Endothelial cell of umbilical vein (primary cell): ENCODE results near the gene PNLIPRP2. TPM values are rescaled to one million over a fixed set of nuclear protein-coding genes. Genes with fewer than 3 reads are reported as not detected.

Source experiments
- BruUV-seq: library from RNA; stranded (reverse); fragments of 400-500 nt; replicated peaks from 2 replicates; lab custom pipeline; 2021; lab: Mats Ljungman, UMichigan
- CTCF ChIA-PET: fragments of 300-600, 350-600 bp; sonication (Branson Sonifier 250); formaldehyde crosslinking; loops from one replicate; lab custom pipeline; 2021; ENCODE audit warnings: antibody characterized with exemption, inconsistent platforms; lab: Charles Lee
- POLR2A ChIA-PET: fragments of 300-600, 350-600 bp; sonication (Branson Sonifier 250); formaldehyde crosslinking; loops from one replicate; lab custom pipeline; 2021; ENCODE audit warnings: antibody characterized with exemption, inconsistent platforms; lab: Charles Lee
- DNase-seq: peaks from one replicate; pipeline ENCODE4 v3.0.0-alpha.2; 2011; ENCODE audit warnings: low read depth, low spot score
- FAIRE-seq: peaks from 2 replicates; lab custom pipeline; 2011; peaks lifted over from hg19 to GRCh38; lab: Jason Lieb, UNC
- H2AFZ ChIP-seq: 2 replicates; pipeline ENCODE4 v1.6.0; 2012; ENCODE audit warnings: low read depth, low read length, control low read depth, inconsistent platforms
- H3K27ac ChIP-seq: 2 replicates; pipeline ENCODE4 v1.5.1; 2011; ENCODE audit warnings: low read depth, mild to moderate bottlenecking, control low read depth, low read length, moderate library complexity; ENCODE audit not compliant: insufficient read depth
- H3K27me3 ChIP-seq, 2 experiments: 2 replicates each; pipeline versions ENCODE4 v1.6.0 to v1.6.1; 2011; ENCODE audit warnings: low read length in 2 of 2, mixed read lengths in 1 of 2; ENCODE audit not compliant: control insufficient read depth in 2 of 2, insufficient read depth in 2 of 2
- H3K36me3 ChIP-seq, 2 experiments: 2 replicates in 1 of 2; 3 replicates in 1 of 2; pipeline ENCODE4 v1.5.1; 2011; ENCODE audit warnings: low read length in 2 of 2, mild to moderate bottlenecking in 1 of 2, moderate library complexity in 1 of 2; ENCODE audit not compliant: control insufficient read depth in 2 of 2, insufficient read depth in 2 of 2; ENCODE audit errors: extremely low read depth in 1 of 2
- H3K4me1 ChIP-seq: 3 replicates; pipeline ENCODE4 v1.5.1; 2011; ENCODE audit warnings: mild to moderate bottlenecking, low read length; ENCODE audit not compliant: control insufficient read depth, insufficient read depth; ENCODE audit errors: extremely low read depth
- H3K4me2 ChIP-seq: 2 replicates; pipeline ENCODE4 v1.6.1; 2011; ENCODE audit warnings: low read length, control low read depth, mixed read lengths; ENCODE audit not compliant: insufficient read depth
- H3K4me3 ChIP-seq, 3 experiments: fragments of 200-600 bp in 1 of 3; sonication (generic), shearing (Covaris generic) in 1 of 3; replicated peaks in 1 of 3; 2 replicates each; pipeline ENCODE4 v1.5.1; 2011 to 2016; ENCODE audit warnings: control low read depth in 3 of 3, low read length in 3 of 3, mild to moderate bottlenecking in 2 of 3, inconsistent platforms in 1 of 3, low read depth in 1 of 3, moderate library complexity in 1 of 3; ENCODE audit not compliant: insufficient read depth in 1 of 3
- H3K79me2 ChIP-seq: 2 replicates; pipeline ENCODE4 v1.6.0; 2012; ENCODE audit warnings: low read length, inconsistent platforms; ENCODE audit not compliant: control insufficient read depth, insufficient read depth
- H3K9ac ChIP-seq: replicated peaks from 2 replicates; pipeline ENCODE3; 2011; ENCODE audit warnings: low read length, control low read depth; ENCODE audit not compliant: insufficient read depth; ENCODE audit errors: extremely low read depth
- H3K9me1 ChIP-seq: replicated peaks from 3 replicates; pipeline ENCODE4 v1.6.0; 2011; ENCODE audit warnings: mild to moderate bottlenecking, low read length; ENCODE audit not compliant: control insufficient read depth, insufficient read depth; ENCODE audit errors: extremely low read depth
- H3K9me3 ChIP-seq: replicated peaks from 2 replicates; pipeline ENCODE4 v1.5.1; 2012; ENCODE audit warnings: low read length, inconsistent platforms; ENCODE audit not compliant: control insufficient read depth, insufficient read depth
- H4K20me1 ChIP-seq: replicated peaks from 2 replicates; pipeline ENCODE3; 2011; ENCODE audit warnings: mild to moderate bottlenecking, low read length; ENCODE audit not compliant: control insufficient read depth, insufficient read depth; ENCODE audit errors: extremely low read depth
- EZH2 ChIP-seq: IDR thresholded peaks from 2 replicates; pipeline ENCODE4 v1.6.1; 2012; ENCODE audit warnings: borderline replicate concordance, low read depth, mild to moderate bottlenecking, moderate library complexity, low read length, inconsistent platforms; ENCODE audit not compliant: severe bottlenecking
- FOS ChIP-seq: IDR thresholded peaks from 2 replicates; pipeline ENCODE4 v1.6.1; 2011; ENCODE audit warnings: mild to moderate bottlenecking, low read length, moderate library complexity, borderline replicate concordance; ENCODE audit not compliant: insufficient read depth
- GATA2 ChIP-seq: IDR thresholded peaks from 2 replicates; pipeline ENCODE4 v1.7.0; 2011; ENCODE audit warnings: low read depth, mild to moderate bottlenecking, moderate library complexity, mixed read lengths, low read length; ENCODE audit not compliant: insufficient read length, insufficient read depth
- JUN ChIP-seq: IDR thresholded peaks from 2 replicates; pipeline ENCODE4 v1.6.1; 2011; ENCODE audit warnings: borderline replicate concordance, low read depth; ENCODE audit not compliant: insufficient read length, insufficient read depth
- MYC ChIP-seq: IDR thresholded peaks from one replicate; pipeline ENCODE4 v1.6.1; 2011; ENCODE audit warnings: mild to moderate bottlenecking, low read depth, low read length
- POLR2A ChIP-seq: IDR thresholded peaks from 2 replicates; pipeline ENCODE4 v1.6.1; 2012; ENCODE audit warnings: low read depth, mild to moderate bottlenecking, control low read depth, low read length
- POLR2AphosphoS5 ChIP-seq: IDR thresholded peaks from 2 replicates; pipeline ENCODE4 v1.6.1; 2012; ENCODE audit warnings: low read depth, mild to moderate bottlenecking, control low read depth, low read length, moderate library complexity; ENCODE audit not compliant: insufficient read depth
- dilution Hi-C: fragments of 300-500 bp; cut with MboI; formaldehyde crosslinking; loops from one replicate; pipeline ENCODE4 v1.15.0; 2019; ENCODE audit warnings: low sequenced_read_pairs; ENCODE audit not compliant: extremely low pct_ligation_motif_present
- intact Hi-C: fragments of 100-400 bp; cut with micrococcal nuclease; formaldehyde crosslinking; loops from one replicate; pipeline ENCODE4 v1.10.0; 2022
- polyA plus RNA-seq, 4 experiments: library from polyadenylated mRNA; depleted of rRNA in 3 of 4; stranded (reverse) in 3 of 4; unstranded in 1 of 4; fragments of >200 nt; gene quantifications; 2 replicates each; pipeline versions ENCODE4 v1.2.1 to v1.2.3, GENCODE V29; 2011 to 2012; ENCODE audit warnings: missing spikeins in 1 of 4
- total RNA-seq: library from RNA; stranded (reverse); gene quantifications from 2 replicates; pipeline ENCODE4 v1.2.3, GENCODE V29; 2021
- TF ChIP-seq, protein P1 (sequence below): IDR thresholded peaks from 2 replicates; pipeline ENCODE4 v1.6.1; 2011; ENCODE audit not compliant: insufficient read depth, insufficient read length
- TF ChIP-seq, protein P2 (sequence below), 2 donors: IDR thresholded peaks; 1 replicate in 1 of 2; 2 replicates in 1 of 2; pipeline ENCODE4 v1.5.1; 2011; ENCODE audit warnings: low read length in 2 of 2, mild to moderate bottlenecking in 2 of 2, moderate library complexity in 2 of 2, control low read depth in 1 of 2, inconsistent platforms in 1 of 2, low read depth in 1 of 2; ENCODE audit not compliant: insufficient read depth in 1 of 2; ENCODE audit errors: extremely low read depth in 1 of 2

The PNLIPRP2 gene
- total and polyA plus RNA-seq, 2 donors (not counting 3 experiments of a cell fraction or from before 2014, with no cell fraction given), result not detected

DNA sequence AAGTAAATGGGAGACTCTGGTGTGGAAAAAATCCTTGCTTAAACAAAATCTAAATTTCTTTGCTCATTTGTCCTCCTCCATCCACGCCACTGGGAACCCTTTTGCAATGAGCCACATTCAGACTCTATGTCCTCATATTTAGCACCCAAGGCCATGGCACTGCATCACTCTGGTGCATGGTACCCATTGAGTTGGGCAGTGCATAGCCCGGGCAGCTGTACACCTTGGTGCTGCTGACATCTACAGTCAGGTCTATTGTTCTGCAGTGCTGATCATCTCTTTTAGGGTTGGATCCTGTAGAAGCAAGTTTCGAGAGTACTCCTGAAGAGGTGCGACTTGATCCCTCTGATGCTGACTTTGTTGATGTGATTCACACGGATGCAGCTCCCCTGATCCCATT, 23.2 kb upstream of the PNLIPRP2 start:
- no peak overlapping the region for H3K27ac ChIP-seq
- H3K27me3 ChIP-seq, result no peaks in the 10 kb centered on the region
- no peak for FAIRE-seq
- no peaks in the 10 kb centered on the region for H3K79me2 ChIP-seq
- no peak for DNase-seq
- no peak overlapping the region for H3K4me2 ChIP-seq
- intact Hi-C loops, result no loop called here
- no peaks in the 10 kb centered on the region for H3K36me3 ChIP-seq
- no peak overlapping the region for H3K9ac ChIP-seq
- ChIA-PET CTCF (no interaction called here), POLR2A (no interaction called here)
- dilution Hi-C loops, result no loop called here
- no peak overlapping the region for H3K4me3 ChIP-seq
- no peaks in the 10 kb centered on the region for H3K9me3 ChIP-seq
- H3K9me1 ChIP-seq, result no peaks in the 10 kb centered on the region
- no TSS peak for BruUV-seq
- TF ChIP-seq FOS, result no peak
- TF ChIP-seq MYC, result no peak
- TF ChIP-seq POLR2A, result no peak
- TF ChIP-seq, protein P1, sequence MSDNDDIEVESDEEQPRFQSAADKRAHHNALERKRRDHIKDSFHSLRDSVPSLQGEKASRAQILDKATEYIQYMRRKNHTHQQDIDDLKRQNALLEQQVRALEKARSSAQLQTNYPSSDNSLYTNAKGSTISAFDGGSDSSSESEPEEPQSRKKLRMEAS, result no peak
- no peak for TF ChIP-seq JUN
- TF ChIP-seq EZH2, result no peak
- no peak for TF ChIP-seq POLR2AphosphoS5
- TF ChIP-seq, protein P2, sequence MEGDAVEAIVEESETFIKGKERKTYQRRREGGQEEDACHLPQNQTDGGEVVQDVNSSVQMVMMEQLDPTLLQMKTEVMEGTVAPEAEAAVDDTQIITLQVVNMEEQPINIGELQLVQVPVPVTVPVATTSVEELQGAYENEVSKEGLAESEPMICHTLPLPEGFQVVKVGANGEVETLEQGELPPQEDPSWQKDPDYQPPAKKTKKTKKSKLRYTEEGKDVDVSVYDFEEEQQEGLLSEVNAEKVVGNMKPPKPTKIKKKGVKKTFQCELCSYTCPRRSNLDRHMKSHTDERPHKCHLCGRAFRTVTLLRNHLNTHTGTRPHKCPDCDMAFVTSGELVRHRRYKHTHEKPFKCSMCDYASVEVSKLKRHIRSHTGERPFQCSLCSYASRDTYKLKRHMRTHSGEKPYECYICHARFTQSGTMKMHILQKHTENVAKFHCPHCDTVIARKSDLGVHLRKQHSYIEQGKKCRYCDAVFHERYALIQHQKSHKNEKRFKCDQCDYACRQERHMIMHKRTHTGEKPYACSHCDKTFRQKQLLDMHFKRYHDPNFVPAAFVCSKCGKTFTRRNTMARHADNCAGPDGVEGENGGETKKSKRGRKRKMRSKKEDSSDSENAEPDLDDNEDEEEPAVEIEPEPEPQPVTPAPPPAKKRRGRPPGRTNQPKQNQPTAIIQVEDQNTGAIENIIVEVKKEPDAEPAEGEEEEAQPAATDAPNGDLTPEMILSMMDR (IDR thresholded peaks at IDR 0.05; ENCODE audit: extremely low read depth in 1 of 2, insufficient read depth in 1 of 2, low read depth in 1 of 2, low read length in 2 of 2), result no peak
- TF ChIP-seq GATA2, result no peak
- no peaks in the 10 kb centered on the region for H4K20me1 ChIP-seq
- H3K4me1 ChIP-seq, result no peaks in the 10 kb centered on the region
- no peak overlapping the region for H2AFZ ChIP-seq
